Measurements from ENCODE around the gene NGLY1. TPM values are rescaled to one million over a fixed set of nuclear protein-coding genes. Genes with fewer than 3 reads are reported as not detected.

Gene NGLY1
- total and polyA plus RNA-seq, 2 of the 8 experiments (the other 6 are each of a cell fraction or from before 2014, with no cell fraction given) = 3.1 to 24.8 TPM

GRCh38 chr3:25727316-25727715 lies 55.9 kb downstream of the NGLY1 start:
- Histone ChIP-seq H2BK15ac (ENCODE audit: low read length) (no peak overlapping the region), H3K79me2 (ENCODE audit: control insufficient read depth in 1 of 2, insufficient read depth in 2 of 2, low read length in 2 of 2) (no peaks in the 10 kb centered on the region), H4K5ac (ENCODE audit: insufficient read length, low read depth, low read length) (no peak overlapping the region), H3K27me3 (replicated peaks in 1 of 4; ENCODE audit: control insufficient read depth in 3 of 4, extremely low read depth in 1 of 4, insufficient read depth in 3 of 4, low read length in 3 of 4) (peaks cover 0 to 1% (median 0%) of the 10 kb centered on the region in 4 experiments; a peak in 1 of 7 replicates), H3K4me3 (ENCODE audit: extremely low read depth in 1 of 4, insufficient read depth in 2 of 4, low read depth in 3 of 4, low read length in 4 of 4) (no peak overlapping the region), H4K8ac (ENCODE audit: extremely low read depth, insufficient read depth, low read length) (no peak overlapping the region), H2AK5ac (ENCODE audit: low read depth, low read length) (no peak overlapping the region), H2BK120ac (replicated peaks; ENCODE audit: low read depth, low read length) (no peak overlapping the region), H2AFZ (ENCODE audit: low read length) (no peak overlapping the region), H3K9me3 (ENCODE audit: insufficient read depth in 2 of 2, low read depth in 1 of 2, low read length in 1 of 2) (no peaks in the 10 kb centered on the region), H3K14ac (ENCODE audit: insufficient read length) (no peak overlapping the region), H3K4me1 (replicated peaks in 1 of 4; ENCODE audit: control insufficient read depth in 3 of 4, insufficient read depth in 4 of 4, low read length in 3 of 4) (no peaks in the 10 kb centered on the region), H3K23me2 (ENCODE audit: low read depth, low read length) (no peaks in the 10 kb centered on the region), H3K56ac (replicated peaks; ENCODE audit: insufficient read length, low read depth, low read length) (no peak overlapping the region), H3K79me1 (ENCODE audit: low read depth, low read length) (no peaks in the 10 kb centered on the region), H2BK12ac (ENCODE audit: low read depth, low read length) (no peak overlapping the region), H3K9ac (replicated peaks in 1 of 4; ENCODE audit: extremely low read depth in 1 of 4, low read depth in 3 of 4, low read length in 3 of 4) (no peak overlapping the region), H2BK20ac (ENCODE audit: low read length) (no peak overlapping the region), H3K4me2 (ENCODE audit: insufficient read depth in 1 of 2, low read depth in 2 of 2, low read length in 2 of 2) (no peak overlapping the region), H3K4ac (replicated peaks; ENCODE audit: insufficient read length, low read depth, low read length) (no peak overlapping the region), H3K23ac (ENCODE audit: insufficient read length) (no peak overlapping the region), H2BK5ac (ENCODE audit: low read depth, low read length) (no peak overlapping the region), H4K20me1 (replicated peaks in 1 of 2; ENCODE audit: control insufficient read depth in 1 of 2, insufficient read depth in 2 of 2, low read length in 2 of 2) (no peaks in the 10 kb centered on the region), H3K27ac (ENCODE audit: low read depth, low read length) (no peak overlapping the region), H3K18ac (ENCODE audit: extremely low read depth, low read length) (no peak overlapping the region), H3K36me3 (ENCODE audit: control insufficient read depth in 2 of 4, insufficient read depth in 4 of 4, low read length in 3 of 4) (peaks cover 0 to 4% (median under 1%) of the 10 kb centered on the region in 4 experiments; a peak in 2 of 8 replicates), H4K91ac (replicated peaks; ENCODE audit: insufficient read length, low read length) (no peak overlapping the region)
- 89% methylated on average over 6 of the region's 6 CpGs; no CpG with 5 or more reads in 1 of the 2 experiments for WGBS, 2 experiments (ENCODE audit: extremely low coverage in 1 of 2, insufficient coverage in 1 of 2, insufficient read length in 1 of 2, insufficient replicate concordance in 2 of 2, low coverage in 1 of 2, low lambda C conversion rate in 2 of 2, missing lambda C conversion rate in 1 of 2)
- no peak for TF ChIP-seq USF2 (IDR thresholded peaks at IDR 0.05; ENCODE audit: low read length)
- no peak for TF ChIP-seq TAF1 (IDR thresholded peaks at IDR 0.05; ENCODE audit: low read depth, low read length)
- DNase-seq (ENCODE audit: low read depth in 1 of 2, low spot score in 2 of 2) (no peak), FAIRE-seq (no peak)
- POLR2A ChIA-PET (ENCODE audit: partially characterized antibody) = no interaction called here
- CTCF ChIA-PET (ENCODE audit: partially characterized antibody) = interaction anchor here (0.6 to 1.0 kb wide), 3 partner anchors 22 to 130 kb away, joined by 3 to 4 read pairs (median 3); no protein-coding TSS in a partner anchor
